ENCODE results near the gene NPAP1. TPM values are rescaled to one million over a fixed set of nuclear protein-coding genes. Genes with fewer than 3 reads are reported as not detected.

NPAP1 gene
- polyA plus RNA-seq, 1 of the 3 experiments (the other 2 are of a cell fraction), result not detected

DNA sequence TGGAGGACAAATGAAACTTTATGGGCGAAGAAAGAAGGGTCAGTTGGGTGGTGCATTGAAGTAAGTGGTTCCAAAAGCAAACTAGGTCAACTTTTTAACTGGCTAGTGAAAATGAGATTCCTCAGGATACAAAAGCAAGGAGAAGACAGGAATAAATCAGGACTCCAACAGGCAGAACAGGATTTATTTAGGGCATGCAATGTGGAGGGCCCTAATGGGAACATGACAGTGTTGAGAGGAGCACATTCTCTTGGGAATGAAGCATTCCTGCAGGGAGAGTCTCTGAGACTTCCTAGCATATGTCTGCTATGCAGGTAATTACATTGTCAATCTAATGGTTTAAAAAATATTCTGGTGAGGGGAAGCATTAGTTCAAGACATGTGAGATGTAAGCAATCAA lies 8.7 kb downstream of the NPAP1 start (continued):
- TF ChIP-seq, protein P1, sequence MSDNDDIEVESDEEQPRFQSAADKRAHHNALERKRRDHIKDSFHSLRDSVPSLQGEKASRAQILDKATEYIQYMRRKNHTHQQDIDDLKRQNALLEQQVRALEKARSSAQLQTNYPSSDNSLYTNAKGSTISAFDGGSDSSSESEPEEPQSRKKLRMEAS (IDR thresholded peaks at IDR 0.05; ENCODE audit: low read depth), result no peak
- no peak for TF ChIP-seq EZH2phosphoT487 (IDR thresholded peaks at IDR 0.05; ENCODE audit: borderline replicate concordance, low read depth)
- no peak for TF ChIP-seq GABPA (IDR thresholded peaks at IDR 0.05; ENCODE audit: low read depth)
- TF ChIP-seq RAD21 (IDR thresholded peaks at IDR 0.05; ENCODE audit: low read length), result no peak
- TF ChIP-seq TEAD4 (IDR thresholded peaks at IDR 0.05; ENCODE audit: borderline replicate concordance, insufficient read depth), result no peak
- no peak for TF ChIP-seq RXRA (IDR thresholded peaks at IDR 0.05; ENCODE audit: borderline replicate concordance, low read depth)
- no peak for TF ChIP-seq FOXJ3 (CRISPR knock-in tag; IDR thresholded peaks at IDR 0.05)
- TF ChIP-seq MEF2A (IDR thresholded peaks at IDR 0.05; ENCODE audit: borderline replicate concordance, low read depth), result no peak
- TF ChIP-seq TAF1 (IDR thresholded peaks at IDR 0.05; ENCODE audit: borderline replicate concordance, low read depth, low read length), result no peak
- TF ChIP-seq, protein P2, sequence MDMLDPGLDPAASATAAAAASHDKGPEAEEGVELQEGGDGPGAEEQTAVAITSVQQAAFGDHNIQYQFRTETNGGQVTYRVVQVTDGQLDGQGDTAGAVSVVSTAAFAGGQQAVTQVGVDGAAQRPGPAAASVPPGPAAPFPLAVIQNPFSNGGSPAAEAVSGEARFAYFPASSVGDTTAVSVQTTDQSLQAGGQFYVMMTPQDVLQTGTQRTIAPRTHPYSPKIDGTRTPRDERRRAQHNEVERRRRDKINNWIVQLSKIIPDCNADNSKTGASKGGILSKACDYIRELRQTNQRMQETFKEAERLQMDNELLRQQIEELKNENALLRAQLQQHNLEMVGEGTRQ (IDR thresholded peaks at IDR 0.05; ENCODE audit: borderline replicate concordance, low read depth, low read length), result no peak
- TF ChIP-seq, protein P3, sequence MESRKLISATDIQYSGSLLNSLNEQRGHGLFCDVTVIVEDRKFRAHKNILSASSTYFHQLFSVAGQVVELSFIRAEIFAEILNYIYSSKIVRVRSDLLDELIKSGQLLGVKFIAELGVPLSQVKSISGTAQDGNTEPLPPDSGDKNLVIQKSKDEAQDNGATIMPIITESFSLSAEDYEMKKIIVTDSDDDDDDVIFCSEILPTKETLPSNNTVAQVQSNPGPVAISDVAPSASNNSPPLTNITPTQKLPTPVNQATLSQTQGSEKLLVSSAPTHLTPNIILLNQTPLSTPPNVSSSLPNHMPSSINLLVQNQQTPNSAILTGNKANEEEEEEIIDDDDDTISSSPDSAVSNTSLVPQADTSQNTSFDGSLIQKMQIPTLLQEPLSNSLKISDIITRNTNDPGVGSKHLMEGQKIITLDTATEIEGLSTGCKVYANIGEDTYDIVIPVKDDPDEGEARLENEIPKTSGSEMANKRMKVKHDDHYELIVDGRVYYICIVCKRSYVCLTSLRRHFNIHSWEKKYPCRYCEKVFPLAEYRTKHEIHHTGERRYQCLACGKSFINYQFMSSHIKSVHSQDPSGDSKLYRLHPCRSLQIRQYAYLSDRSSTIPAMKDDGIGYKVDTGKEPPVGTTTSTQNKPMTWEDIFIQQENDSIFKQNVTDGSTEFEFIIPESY (IDR thresholded peaks at IDR 0.05; ENCODE audit: borderline replicate concordance, low read depth), result no peak

DNA sequence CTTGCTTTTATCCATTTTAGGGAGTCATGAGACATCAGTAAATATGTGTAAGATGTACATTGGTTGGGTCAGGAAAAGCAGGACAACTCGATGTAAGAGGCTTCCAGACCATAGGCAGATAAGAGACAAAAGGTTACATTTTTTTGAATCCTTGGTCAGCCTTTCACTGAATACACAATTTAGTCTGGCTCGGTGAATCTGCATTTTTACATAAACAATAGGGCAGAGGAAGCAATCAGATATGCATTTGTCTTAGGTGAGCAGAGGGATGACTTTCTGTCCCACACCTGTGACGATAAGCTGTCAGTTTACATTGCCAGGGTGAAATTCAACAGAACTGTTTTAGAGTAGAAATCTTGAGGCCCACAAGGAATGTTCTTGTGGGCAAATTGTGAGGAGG lies 20.6 kb downstream of the NPAP1 start:
- Histone ChIP-seq H3K9me2 (no peaks in the 10 kb centered on the region), H4K20me1 (ENCODE audit: insufficient read depth) (no peaks in the 10 kb centered on the region), H2AFZ (ENCODE audit: low read depth) (no peak overlapping the region), H3K27ac (ENCODE audit: low read depth in 2 of 2, low read length in 1 of 2) (no peak overlapping the region), H3K4me2 (no peak overlapping the region), H3K4me1 (ENCODE audit: control insufficient read depth in 1 of 2, insufficient read depth in 2 of 2, low read depth in 1 of 2, low read length in 1 of 2) (no peaks in the 10 kb centered on the region), H3K27me3 (ENCODE audit: insufficient read depth) (no peaks in the 10 kb centered on the region), H3K9me3 (no peaks in the 10 kb centered on the region), H3K36me3 (replicated peaks in 1 of 2; ENCODE audit: control insufficient read depth in 1 of 2, insufficient read depth in 2 of 2, low read length in 1 of 2) (no peaks in the 10 kb centered on the region), H3F3A (replicated peaks; ENCODE audit: insufficient read depth) (no peaks in the 10 kb centered on the region), H3K4me3 (ENCODE audit: low read depth in 2 of 2, low read length in 1 of 2) (no peak overlapping the region), H3K9ac (no peak overlapping the region), H3K79me2 (ENCODE audit: insufficient read depth) (no peaks in the 10 kb centered on the region)
- ChIA-PET CTCF (no interaction called here), POLR2A (no interaction called here)
- 3% methylated on average over 3 of the region's 3 CpGs for WGBS (ENCODE audit: low lambda C conversion rate)
- DNase-seq, result no peak
- TF ChIP-seq, protein P4, sequence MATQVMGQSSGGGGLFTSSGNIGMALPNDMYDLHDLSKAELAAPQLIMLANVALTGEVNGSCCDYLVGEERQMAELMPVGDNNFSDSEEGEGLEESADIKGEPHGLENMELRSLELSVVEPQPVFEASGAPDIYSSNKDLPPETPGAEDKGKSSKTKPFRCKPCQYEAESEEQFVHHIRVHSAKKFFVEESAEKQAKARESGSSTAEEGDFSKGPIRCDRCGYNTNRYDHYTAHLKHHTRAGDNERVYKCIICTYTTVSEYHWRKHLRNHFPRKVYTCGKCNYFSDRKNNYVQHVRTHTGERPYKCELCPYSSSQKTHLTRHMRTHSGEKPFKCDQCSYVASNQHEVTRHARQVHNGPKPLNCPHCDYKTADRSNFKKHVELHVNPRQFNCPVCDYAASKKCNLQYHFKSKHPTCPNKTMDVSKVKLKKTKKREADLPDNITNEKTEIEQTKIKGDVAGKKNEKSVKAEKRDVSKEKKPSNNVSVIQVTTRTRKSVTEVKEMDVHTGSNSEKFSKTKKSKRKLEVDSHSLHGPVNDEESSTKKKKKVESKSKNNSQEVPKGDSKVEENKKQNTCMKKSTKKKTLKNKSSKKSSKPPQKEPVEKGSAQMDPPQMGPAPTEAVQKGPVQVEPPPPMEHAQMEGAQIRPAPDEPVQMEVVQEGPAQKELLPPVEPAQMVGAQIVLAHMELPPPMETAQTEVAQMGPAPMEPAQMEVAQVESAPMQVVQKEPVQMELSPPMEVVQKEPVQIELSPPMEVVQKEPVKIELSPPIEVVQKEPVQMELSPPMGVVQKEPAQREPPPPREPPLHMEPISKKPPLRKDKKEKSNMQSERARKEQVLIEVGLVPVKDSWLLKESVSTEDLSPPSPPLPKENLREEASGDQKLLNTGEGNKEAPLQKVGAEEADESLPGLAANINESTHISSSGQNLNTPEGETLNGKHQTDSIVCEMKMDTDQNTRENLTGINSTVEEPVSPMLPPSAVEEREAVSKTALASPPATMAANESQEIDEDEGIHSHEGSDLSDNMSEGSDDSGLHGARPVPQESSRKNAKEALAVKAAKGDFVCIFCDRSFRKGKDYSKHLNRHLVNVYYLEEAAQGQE (IDR thresholded peaks at IDR 0.05; ENCODE audit: low read depth, low read length), result no peak
- TF ChIP-seq JUND (IDR thresholded peaks at IDR 0.05) (no peak), EP300 (IDR thresholded peaks at IDR 0.05; ENCODE audit: borderline replicate concordance in 1 of 2, low read depth in 1 of 2, low read length in 1 of 2) (no peak), RCOR1 (IDR thresholded peaks at IDR 0.05; ENCODE audit: low read length) (no peak), TAF1 (IDR thresholded peaks at IDR 0.05; ENCODE audit: borderline replicate concordance, low read depth, low read length) (no peak), RFX5 (IDR thresholded peaks at IDR 0.05; ENCODE audit: low read length) (no peak), GABPA (IDR thresholded peaks at IDR 0.05; ENCODE audit: low read depth) (no peak), ELF1 (IDR thresholded peaks at IDR 0.05) (no peak), GATA2 (CRISPR knock-in tag; IDR thresholded peaks at IDR 0.05) (no peak), SMC3 (IDR thresholded peaks at IDR 0.05; ENCODE audit: low read depth, low read length) (no peak), NFIC (IDR thresholded peaks at IDR 0.05; ENCODE audit: borderline replicate concordance) (no peak), MEF2A (IDR thresholded peaks at IDR 0.05; ENCODE audit: borderline replicate concordance, low read depth) (no peak), FOXJ3 (CRISPR knock-in tag; IDR thresholded peaks at IDR 0.05) (no peak), YY1 (IDR thresholded peaks at IDR 0.05; ENCODE audit: low read depth) (no peak), NRF1 (IDR thresholded peaks at IDR 0.05; ENCODE audit: low read depth, low read length) (no peak), FOXM1 (IDR thresholded peaks at IDR 0.05; ENCODE audit: low read depth) (no peak), CHD2 (IDR thresholded peaks at IDR 0.05; ENCODE audit: low read length, partially characterized antibody) (no peak)
- TF ChIP-seq, protein P5, sequence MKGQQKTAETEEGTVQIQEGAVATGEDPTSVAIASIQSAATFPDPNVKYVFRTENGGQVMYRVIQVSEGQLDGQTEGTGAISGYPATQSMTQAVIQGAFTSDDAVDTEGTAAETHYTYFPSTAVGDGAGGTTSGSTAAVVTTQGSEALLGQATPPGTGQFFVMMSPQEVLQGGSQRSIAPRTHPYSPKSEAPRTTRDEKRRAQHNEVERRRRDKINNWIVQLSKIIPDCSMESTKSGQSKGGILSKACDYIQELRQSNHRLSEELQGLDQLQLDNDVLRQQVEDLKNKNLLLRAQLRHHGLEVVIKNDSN (IDR thresholded peaks at IDR 0.05; ENCODE audit: borderline replicate concordance, low read depth), result no peak
- TF ChIP-seq, protein P1 (IDR thresholded peaks at IDR 0.05; ENCODE audit: low read depth), result no peak
